Caco-2 (cell line): Measurements from ENCODE around the gene LRRIQ1. TPM values are rescaled to one million over a fixed set of nuclear protein-coding genes. Genes with fewer than 3 reads are reported as not detected.
"Not testable (repeated sequence)": the region's sequence is repeated elsewhere in the genome, so short reads cannot be mapped to it uniquely, and the experiment has no call there.

Source experiments
- BruUV-seq: library from RNA; stranded (reverse); fragments of 400-500 nt; replicated peaks from 2 replicates; lab custom pipeline; 2021; lab: Mats Ljungman, UMichigan
- CTCF ChIA-PET: fragments of 300-600 bp; sonication (Branson Sonifier 250); formaldehyde crosslinking; loops from one replicate; lab custom pipeline; 2022; ENCODE audit warnings: antibody characterized with exemption; lab: Charles Lee
- POLR2A ChIA-PET: fragments of 300-600 bp; sonication (Branson Sonifier 250); formaldehyde crosslinking; loops from one replicate; lab custom pipeline; 2022; ENCODE audit warnings: antibody characterized with exemption; lab: Charles Lee
- DNase-seq, 2 experiments: peaks; one replicate each; pipeline versions ENCODE4 v3.0.0 to v3.0.0-alpha.2; 2020 to 2022
- H3K27me3 ChIP-seq: replicated peaks from 2 replicates; pipeline ENCODE4 v1.6.0; 2011; ENCODE audit warnings: low read length; ENCODE audit not compliant: control insufficient read depth, insufficient read depth
- H3K36me3 ChIP-seq: 2 replicates; pipeline ENCODE4 v1.5.1; 2011; ENCODE audit warnings: low read length; ENCODE audit not compliant: control insufficient read depth, insufficient read depth
- H3K4me1 ChIP-seq: fragments of 250-450 bp; sonication (Bioruptor Pico); 2 replicates; pipeline ENCODE4 v1.5.1; 2020; ENCODE audit warnings: mild to moderate bottlenecking
- H3K4me3 ChIP-seq: 2 replicates; pipeline ENCODE4 v1.5.1; 2011; ENCODE audit warnings: low read depth, mild to moderate bottlenecking, control low read depth, low read length
- H3K9me3 ChIP-seq: fragments of 250-450 bp; sonication (Bioruptor Pico); 2 replicates; pipeline ENCODE4 v1.5.1; 2020; ENCODE audit warnings: mild to moderate bottlenecking, moderate library complexity
- H3K27ac Mint-ChIP-seq: one replicate; pipeline ENCODE4 v1.8.0; 2022; ENCODE audit warnings: mixed read lengths; ENCODE audit not compliant: unreplicated experiment
- H3K27me3 Mint-ChIP-seq: one replicate; pipeline ENCODE4 v1.8.0; 2022; ENCODE audit warnings: mixed read lengths; ENCODE audit not compliant: insufficient read depth, unreplicated experiment
- H3K36me3 Mint-ChIP-seq: one replicate; pipeline ENCODE4 v1.8.0; 2022; ENCODE audit warnings: mild to moderate bottlenecking, mixed read lengths; ENCODE audit not compliant: insufficient read depth, unreplicated experiment
- H3K4me1 Mint-ChIP-seq: one replicate; pipeline ENCODE4 v1.8.0; 2022; ENCODE audit warnings: low read depth, mixed read lengths; ENCODE audit not compliant: unreplicated experiment
- H3K4me3 Mint-ChIP-seq: one replicate; pipeline ENCODE4 v1.8.0; 2022; ENCODE audit warnings: mild to moderate bottlenecking, moderate library complexity, mixed read lengths; ENCODE audit not compliant: unreplicated experiment
- H3K9me3 Mint-ChIP-seq: one replicate; pipeline ENCODE4 v1.8.0; 2022; ENCODE audit warnings: mixed read lengths; ENCODE audit not compliant: unreplicated experiment
- intact Hi-C: fragments of 100-400 bp; cut with micrococcal nuclease; formaldehyde crosslinking; loops from one replicate; pipeline ENCODE4 v1.10.0; 2022; ENCODE audit not compliant: unreplicated experiment
- total RNA-seq: library from RNA; stranded (reverse); gene quantifications from 2 replicates; pipeline ENCODE4 v1.2.3, GENCODE V29; 2022
- TF ChIP-seq, protein P1 (sequence below), 2 experiments: fragments of 200-600 bp in 1 of 2; IDR thresholded peaks; 1 replicate in 1 of 2; 2 replicates in 1 of 2; pipeline versions ENCODE4 v1.5.1 to v1.8.0; 2011 to 2022; ENCODE audit warnings: antibody characterized with exemption in 1 of 2, control low read depth in 1 of 2, inconsistent platforms in 1 of 2, low read depth in 1 of 2, low read length in 1 of 2, mild to moderate bottlenecking in 1 of 2, moderate library complexity in 1 of 2; ENCODE audit not compliant: insufficient read depth in 1 of 2, severe bottlenecking in 1 of 2, unreplicated experiment in 1 of 2

Gene LRRIQ1
- total RNA-seq, 1 experiment from 2014 or later: not detected

DNA sequence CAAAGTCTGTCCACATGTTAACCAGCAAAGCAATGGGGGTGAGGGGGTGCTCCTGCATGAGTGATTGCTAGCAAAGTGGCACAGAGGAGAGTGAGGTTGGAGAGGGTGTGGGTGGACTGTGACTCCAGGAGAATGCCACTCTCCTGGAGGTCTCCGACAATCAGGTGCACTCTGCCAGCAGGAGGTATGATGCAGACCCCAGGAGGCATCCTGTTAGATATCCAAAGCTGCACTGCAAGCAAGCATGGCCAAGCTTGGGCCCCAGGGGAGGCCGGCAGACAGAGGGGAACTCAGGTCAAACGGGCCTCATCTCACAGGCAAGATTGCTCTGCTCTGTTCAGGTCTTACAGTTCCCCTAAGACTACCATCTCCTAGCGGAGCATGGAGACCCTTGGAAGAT, 170.4 kb downstream of the LRRIQ1 start:
- POLR2A ChIA-PET: no interaction called here
- Mint-ChIP-seq H3K27me3 (no peaks in the 10 kb centered on the region), H3K27ac (no peak overlapping the region), H3K4me1 (no peaks in the 10 kb centered on the region), H3K4me3 (no peak overlapping the region), H3K9me3 (peaks cover 33% of the 10 kb centered on the region), H3K36me3 (no peaks in the 10 kb centered on the region)
- H3K36me3 ChIP-seq: no peaks in the 10 kb centered on the region
- TF ChIP-seq, protein P1, sequence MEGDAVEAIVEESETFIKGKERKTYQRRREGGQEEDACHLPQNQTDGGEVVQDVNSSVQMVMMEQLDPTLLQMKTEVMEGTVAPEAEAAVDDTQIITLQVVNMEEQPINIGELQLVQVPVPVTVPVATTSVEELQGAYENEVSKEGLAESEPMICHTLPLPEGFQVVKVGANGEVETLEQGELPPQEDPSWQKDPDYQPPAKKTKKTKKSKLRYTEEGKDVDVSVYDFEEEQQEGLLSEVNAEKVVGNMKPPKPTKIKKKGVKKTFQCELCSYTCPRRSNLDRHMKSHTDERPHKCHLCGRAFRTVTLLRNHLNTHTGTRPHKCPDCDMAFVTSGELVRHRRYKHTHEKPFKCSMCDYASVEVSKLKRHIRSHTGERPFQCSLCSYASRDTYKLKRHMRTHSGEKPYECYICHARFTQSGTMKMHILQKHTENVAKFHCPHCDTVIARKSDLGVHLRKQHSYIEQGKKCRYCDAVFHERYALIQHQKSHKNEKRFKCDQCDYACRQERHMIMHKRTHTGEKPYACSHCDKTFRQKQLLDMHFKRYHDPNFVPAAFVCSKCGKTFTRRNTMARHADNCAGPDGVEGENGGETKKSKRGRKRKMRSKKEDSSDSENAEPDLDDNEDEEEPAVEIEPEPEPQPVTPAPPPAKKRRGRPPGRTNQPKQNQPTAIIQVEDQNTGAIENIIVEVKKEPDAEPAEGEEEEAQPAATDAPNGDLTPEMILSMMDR (IDR thresholded peaks at IDR 0.05; ENCODE audit: insufficient read depth in 1 of 2, low read depth in 1 of 2, low read length in 1 of 2, severe bottlenecking in 1 of 2, unreplicated experiment in 1 of 2): no peak
- BruUV-seq: no TSS peak
- H3K4me1 ChIP-seq: no peaks in the 10 kb centered on the region
- H3K4me3 ChIP-seq: no peak overlapping the region
- no peaks in the 10 kb centered on the region for H3K27me3 ChIP-seq
- intact Hi-C loops: no loop called here
- DNase-seq: no peak
- H3K9me3 ChIP-seq: no peaks in the 10 kb centered on the region
- CTCF ChIA-PET: no interaction called here

DNA sequence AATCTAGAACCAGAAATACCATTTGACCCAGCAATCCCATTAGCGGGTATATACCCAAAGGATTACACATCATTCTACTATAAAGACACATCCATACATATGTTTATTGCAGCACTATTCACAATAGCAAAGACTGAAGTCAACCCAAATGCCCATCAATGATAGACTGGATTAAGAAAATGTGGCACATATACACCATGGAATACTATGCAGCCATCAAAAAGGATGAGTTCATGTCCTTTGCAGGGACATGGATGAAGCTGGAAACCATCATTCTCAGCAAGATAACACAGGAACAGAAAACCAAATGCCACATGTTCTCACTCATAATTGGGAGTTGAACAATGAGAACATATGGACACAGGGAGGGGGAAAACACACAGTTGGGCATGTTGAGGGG, 188.2 kb downstream of the LRRIQ1 start:
- H3K4me3 ChIP-seq, H3K4me1 Mint-ChIP-seq, H3K36me3 ChIP-seq, H3K36me3 Mint-ChIP-seq, POLR2A ChIA-PET, H3K27me3 ChIP-seq, H3K9me3 Mint-ChIP-seq, CTCF ChIA-PET, H3K9me3 ChIP-seq, H3K4me3 Mint-ChIP-seq, H3K4me1 ChIP-seq, H3K27ac Mint-ChIP-seq, BruUV-seq, DNase-seq, H3K27me3 Mint-ChIP-seq: not testable (repeated sequence)
- intact Hi-C loops: loop anchor here (2.0 kb wide), 1 partner anchor 56 kb away; the partner anchor contains the start of gene ALX1

DNA sequence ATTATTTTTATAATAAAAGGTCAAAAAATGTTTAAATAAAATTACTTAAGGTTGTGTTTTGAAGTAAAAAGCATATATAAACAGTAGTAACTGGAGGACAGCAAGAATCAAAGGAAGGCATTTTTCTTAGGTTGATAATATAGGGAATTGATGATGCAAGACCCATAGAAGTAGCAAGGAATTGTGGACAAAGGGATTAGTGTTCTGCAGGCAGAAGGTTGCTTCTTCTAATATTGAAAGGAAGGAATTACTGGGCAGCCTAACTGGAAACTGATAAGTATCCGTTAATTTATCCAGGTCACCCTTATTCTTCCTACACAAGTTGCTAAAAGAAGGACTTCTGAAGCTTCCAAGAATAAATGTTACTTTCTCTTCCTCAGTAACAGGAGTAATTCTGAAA, 189.3 kb downstream of the LRRIQ1 start:
- Mint-ChIP-seq H3K27ac (no peak overlapping the region), H3K4me1 (no peaks in the 10 kb centered on the region), H3K36me3 (no peaks in the 10 kb centered on the region), H3K4me3 (no peak overlapping the region), H3K27me3 (peaks cover 2% of the 10 kb centered on the region), H3K9me3 (no peaks in the 10 kb centered on the region)
- TF ChIP-seq, protein P1 (IDR thresholded peaks at IDR 0.05; ENCODE audit: insufficient read depth in 1 of 2, low read depth in 1 of 2, low read length in 1 of 2, severe bottlenecking in 1 of 2, unreplicated experiment in 1 of 2): no peak
- intact Hi-C loops: loop anchor here (2.0 kb wide), 1 partner anchor 55 kb away; the partner anchor contains the start of gene ALX1
- ChIA-PET POLR2A (no interaction called here), CTCF (no interaction called here)
- Histone ChIP-seq H3K27me3 (no peaks in the 10 kb centered on the region), H3K4me1 (no peaks in the 10 kb centered on the region), H3K9me3 (no peaks in the 10 kb centered on the region), H3K36me3 (no peaks in the 10 kb centered on the region), H3K4me3 (no peak overlapping the region)
- no TSS peak for BruUV-seq
- no peak for DNase-seq

DNA sequence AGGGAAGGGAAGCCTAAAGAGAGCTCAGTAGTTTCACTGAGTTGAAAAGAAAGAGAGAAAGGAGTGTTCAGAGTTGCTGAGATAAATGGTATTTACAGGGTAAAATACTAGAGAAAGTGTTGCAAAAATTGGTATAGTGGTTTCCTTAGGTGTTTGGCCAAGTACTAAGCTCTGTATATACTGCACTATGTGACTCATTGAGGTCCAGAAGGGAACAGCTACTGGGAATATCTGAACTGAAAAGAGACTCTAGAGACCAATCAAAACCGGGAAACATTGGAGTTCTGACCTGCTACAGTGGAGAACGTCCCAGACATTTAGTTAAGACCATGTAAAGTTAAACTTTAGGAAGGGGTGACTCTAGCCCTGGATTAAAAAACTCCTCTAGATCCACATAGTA, 201.2 kb downstream of the LRRIQ1 start:
- Mint-ChIP-seq H3K4me1 (no peaks in the 10 kb centered on the region), H3K9me3 (no peaks in the 10 kb centered on the region), H3K36me3 (no peaks in the 10 kb centered on the region), H3K4me3 (no peak overlapping the region), H3K27ac (no peak overlapping the region), H3K27me3 (no peaks in the 10 kb centered on the region)
- no TSS peak for BruUV-seq
- Histone ChIP-seq H3K9me3 (no peaks in the 10 kb centered on the region), H3K4me3 (no peak overlapping the region), H3K4me1 (no peaks in the 10 kb centered on the region), H3K36me3 (no peaks in the 10 kb centered on the region), H3K27me3 (no peaks in the 10 kb centered on the region)
- intact Hi-C loops: no loop called here
- TF ChIP-seq, protein P1 (IDR thresholded peaks at IDR 0.05; ENCODE audit: insufficient read depth in 1 of 2, low read depth in 1 of 2, low read length in 1 of 2, severe bottlenecking in 1 of 2, unreplicated experiment in 1 of 2): no peak
- CTCF ChIA-PET: interaction anchor here (0.6 kb wide), 1 partner anchor 617 kb away, joined by 3 read pairs; no protein-coding TSS in a partner anchor
- no peak for DNase-seq
- POLR2A ChIA-PET: no interaction called here
